Nephron (organoid): ENCODE results near the gene ZFP69.
A peak's percentile ranks its signal among the peaks of the same experiment; 100 is the strongest.

ENCODE experiments used
- H3K27ac Mint-ChIP-seq, 3 experiments: 2 replicates each; pipeline ENCODE4 v1.8.0; 2020; ENCODE audit warnings: mixed read lengths in 3 of 3, mild to moderate bottlenecking in 2 of 3, moderate library complexity in 1 of 3
- H3K27me3 Mint-ChIP-seq: 2 replicates; pipeline ENCODE4 v1.8.0; 2021; ENCODE audit warnings: low read depth, mild to moderate bottlenecking, moderate library complexity, mixed read lengths
- H3K36me3 Mint-ChIP-seq: 2 replicates; pipeline ENCODE4 v1.8.0; 2020; ENCODE audit warnings: low read depth, mixed read lengths
- H3K4me1 Mint-ChIP-seq: 2 replicates; pipeline ENCODE4 v1.8.0; 2020; ENCODE audit warnings: mixed read lengths
- H3K4me3 Mint-ChIP-seq, 3 experiments: 2 replicates each; pipeline ENCODE4 v1.8.0; 2020; ENCODE audit warnings: mild to moderate bottlenecking in 3 of 3, mixed read lengths in 3 of 3, moderate library complexity in 2 of 3
- H3K9me3 Mint-ChIP-seq: 2 replicates; pipeline ENCODE4 v1.8.0; 2020; ENCODE audit warnings: mixed read lengths
- CTCF ChIP-seq, 3 experiments: fragments of 200-600 bp; sonication (generic); IDR thresholded peaks; one replicate each; pipeline ENCODE4 v1.5.0; 2021; ENCODE audit warnings: antibody characterized with exemption in 3 of 3; ENCODE audit not compliant: unreplicated experiment in 3 of 3

ZFP69 gene

GRCh38 chr1:40476924-40477677 lies at the start of gene ZFP69:
Gene ZFP69, plus strand, starts transcription at chr1:40477290. Its CDS starts 2,072 bp downstream, at chr1:40479362.
- H3K9me3 Mint-ChIP-seq: peaks cover 49% of the 10 kb centered on the region
- H3K4me3 Mint-ChIP-seq: peak within 1 kb of the TSS; percentile 89 to 96 (median 95)
- H3K27me3 Mint-ChIP-seq: no peaks in the 10 kb centered on the region
- peaks cover 18% of the 10 kb centered on the region for H3K4me1 Mint-ChIP-seq
- TF ChIP-seq CTCF (IDR thresholded peaks at IDR 0.05; ENCODE audit: unreplicated experiment in 3 of 3): no peak
- peaks cover 46% of the 10 kb centered on the region for H3K36me3 Mint-ChIP-seq
- H3K27ac Mint-ChIP-seq: peak within 1 kb of the TSS; percentile 90 to 95 (median 92)

GRCh38 chr1:40431385-40431784 lies 45.7 kb upstream of the ZFP69 start:
- no peak overlapping the region for H3K4me3 Mint-ChIP-seq
- no peaks in the 10 kb centered on the region for H3K27me3 Mint-ChIP-seq
- no peaks in the 10 kb centered on the region for H3K4me1 Mint-ChIP-seq
- no peak for TF ChIP-seq CTCF (IDR thresholded peaks at IDR 0.05; ENCODE audit: unreplicated experiment in 3 of 3)
- H3K27ac Mint-ChIP-seq: no peak overlapping the region
- peaks cover 3% of the 10 kb centered on the region for H3K36me3 Mint-ChIP-seq
- no peaks in the 10 kb centered on the region for H3K9me3 Mint-ChIP-seq

GRCh38 chr1:40432644-40433390 lies 44.3 kb upstream of the ZFP69 start:
- no peaks in the 10 kb centered on the region for H3K36me3 Mint-ChIP-seq
- no peak overlapping the region for H3K27ac Mint-ChIP-seq
- no peaks in the 10 kb centered on the region for H3K27me3 Mint-ChIP-seq
- no peak overlapping the region for H3K4me3 Mint-ChIP-seq
- H3K4me1 Mint-ChIP-seq: no peaks in the 10 kb centered on the region
- no peaks in the 10 kb centered on the region for H3K9me3 Mint-ChIP-seq
- no peak for TF ChIP-seq CTCF (IDR thresholded peaks at IDR 0.05; ENCODE audit: unreplicated experiment in 3 of 3)

GRCh38 chr1:40435471-40435870 lies 41.6 kb upstream of the ZFP69 start:
- Mint-ChIP-seq H3K36me3 (no peaks in the 10 kb centered on the region), H3K4me1 (no peaks in the 10 kb centered on the region), H3K9me3 (no peaks in the 10 kb centered on the region), H3K4me3 (no peak overlapping the region), H3K27ac (no peak overlapping the region), H3K27me3 (no peaks in the 10 kb centered on the region)
- no peak for TF ChIP-seq CTCF (IDR thresholded peaks at IDR 0.05; ENCODE audit: unreplicated experiment in 3 of 3)

GRCh38 chr1:40435876-40436275 lies 41.2 kb upstream of the ZFP69 start:
- Mint-ChIP-seq H3K36me3 (no peaks in the 10 kb centered on the region), H3K9me3 (no peaks in the 10 kb centered on the region), H3K27me3 (no peaks in the 10 kb centered on the region), H3K27ac (no peak overlapping the region), H3K4me1 (no peaks in the 10 kb centered on the region), H3K4me3 (no peak overlapping the region)
- no peak for TF ChIP-seq CTCF (IDR thresholded peaks at IDR 0.05; ENCODE audit: unreplicated experiment in 3 of 3)
